ENCODE results near the gene CBFA2T2. TPM values are rescaled to one million over a fixed set of nuclear protein-coding genes. Genes with fewer than 3 reads are reported as not detected.
A peak's percentile ranks its signal among the peaks of the same experiment; 100 is the strongest.

The CBFA2T2 gene
- total RNA-seq, 1 experiment from 2014 or later = 20.0 TPM

DNA sequence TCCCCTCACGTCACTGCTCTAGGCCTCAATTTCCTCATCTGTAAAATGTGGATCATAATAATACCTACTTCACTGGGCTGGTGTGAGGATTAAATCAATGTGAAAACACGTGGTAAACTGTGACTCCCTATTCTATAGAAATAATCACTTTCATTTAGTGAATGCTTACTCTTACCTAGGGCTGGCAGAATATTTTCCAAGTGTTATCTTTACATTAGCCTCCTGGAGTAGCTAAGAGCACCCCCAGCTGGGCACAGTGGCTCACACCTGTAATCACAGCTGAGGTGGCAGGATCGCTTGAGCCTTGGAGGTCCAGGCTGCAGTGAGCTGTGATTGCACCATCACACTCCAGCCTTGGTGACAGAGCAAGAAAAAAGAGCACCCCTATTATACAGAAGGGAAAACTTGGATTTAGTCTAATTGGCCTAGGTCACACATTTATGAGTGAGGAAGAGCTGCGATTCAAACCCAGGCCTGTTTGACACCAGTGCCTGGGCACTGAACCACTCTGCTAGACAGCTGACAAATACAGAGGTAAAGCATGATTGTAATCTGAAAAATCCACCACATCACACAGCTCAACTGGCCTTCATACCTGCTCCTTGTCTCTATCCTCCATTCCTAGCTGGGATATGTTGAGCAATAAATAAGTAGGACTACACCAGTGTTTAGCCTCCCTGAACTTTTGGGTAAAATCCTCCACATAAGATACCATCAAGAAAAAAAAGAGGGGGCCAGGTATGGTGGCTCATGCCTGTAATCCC lies 44.9 kb upstream of the CBFA2T2 start:
- H3K4me3 ChIP-seq = peak overlapping the region; percentile 71; the same call in 1 of the 2 replicates
- no peaks in the 10 kb centered on the region for H3K36me3 ChIP-seq (ENCODE audit: low read depth)
- DNase-seq = peak in 1 of 2 experiments; percentile 19
- peaks cover 17% of the 10 kb centered on the region for H3F3A ChIP-seq (ENCODE audit: insufficient read depth, low read depth)
- H4K20me1 ChIP-seq (ENCODE audit: insufficient read depth) = no peaks in the 10 kb centered on the region
- intact Hi-C loops (cut with micrococcal nuclease; ENCODE audit: unreplicated experiment) = loop anchor here (1.0 kb wide), 1 partner anchor 44 kb away; the partner anchor contains the start of gene CDK5RAP1
- H3K27ac ChIP-seq = no peak overlapping the region
- H3K9me2 ChIP-seq (ENCODE audit: insufficient read depth) = no peaks in the 10 kb centered on the region
- no TSS peak for BruUV-seq (replicated peaks)
- H3K9me3 ChIP-seq (ENCODE audit: insufficient read depth, low read depth) = no peaks in the 10 kb centered on the region
- no peaks in the 10 kb centered on the region for H3K27me3 ChIP-seq (ENCODE audit: insufficient read depth, low read depth)
- H2AFZ ChIP-seq = no peak overlapping the region
- H3K79me2 ChIP-seq (ENCODE audit: low read depth) = no peaks in the 10 kb centered on the region
- peaks cover 4% of the 10 kb centered on the region; the same call in 1 of the 2 replicates for H3K4me1 ChIP-seq (replicated peaks; ENCODE audit: insufficient read depth)
- ChIA-PET CTCF (interaction anchor here (0.6 to 0.7 kb wide), 3 partner anchors 43 to 544 kb away, joined by 3 to 9 read pairs (median 5); no protein-coding TSS in a partner anchor), POLR2A (ENCODE audit: unreplicated experiment) (interaction anchor here (0.6 to 0.8 kb wide), 3 partner anchors 72 to 668 kb away, joined by 3 to 32 read pairs (median 3); no protein-coding TSS in a partner anchor)
- peak overlapping the region; percentile 90 for H3K4me2 ChIP-seq
- TF ChIP-seq EZH2 (IDR thresholded peaks at IDR 0.05; ENCODE audit: low read depth) = no peak
- TF ChIP-seq, protein P1, sequence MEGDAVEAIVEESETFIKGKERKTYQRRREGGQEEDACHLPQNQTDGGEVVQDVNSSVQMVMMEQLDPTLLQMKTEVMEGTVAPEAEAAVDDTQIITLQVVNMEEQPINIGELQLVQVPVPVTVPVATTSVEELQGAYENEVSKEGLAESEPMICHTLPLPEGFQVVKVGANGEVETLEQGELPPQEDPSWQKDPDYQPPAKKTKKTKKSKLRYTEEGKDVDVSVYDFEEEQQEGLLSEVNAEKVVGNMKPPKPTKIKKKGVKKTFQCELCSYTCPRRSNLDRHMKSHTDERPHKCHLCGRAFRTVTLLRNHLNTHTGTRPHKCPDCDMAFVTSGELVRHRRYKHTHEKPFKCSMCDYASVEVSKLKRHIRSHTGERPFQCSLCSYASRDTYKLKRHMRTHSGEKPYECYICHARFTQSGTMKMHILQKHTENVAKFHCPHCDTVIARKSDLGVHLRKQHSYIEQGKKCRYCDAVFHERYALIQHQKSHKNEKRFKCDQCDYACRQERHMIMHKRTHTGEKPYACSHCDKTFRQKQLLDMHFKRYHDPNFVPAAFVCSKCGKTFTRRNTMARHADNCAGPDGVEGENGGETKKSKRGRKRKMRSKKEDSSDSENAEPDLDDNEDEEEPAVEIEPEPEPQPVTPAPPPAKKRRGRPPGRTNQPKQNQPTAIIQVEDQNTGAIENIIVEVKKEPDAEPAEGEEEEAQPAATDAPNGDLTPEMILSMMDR (conservative IDR thresholded peaks at IDR 0.05) = peak; percentile 38; the same call in 1 of the 2 replicates

DNA sequence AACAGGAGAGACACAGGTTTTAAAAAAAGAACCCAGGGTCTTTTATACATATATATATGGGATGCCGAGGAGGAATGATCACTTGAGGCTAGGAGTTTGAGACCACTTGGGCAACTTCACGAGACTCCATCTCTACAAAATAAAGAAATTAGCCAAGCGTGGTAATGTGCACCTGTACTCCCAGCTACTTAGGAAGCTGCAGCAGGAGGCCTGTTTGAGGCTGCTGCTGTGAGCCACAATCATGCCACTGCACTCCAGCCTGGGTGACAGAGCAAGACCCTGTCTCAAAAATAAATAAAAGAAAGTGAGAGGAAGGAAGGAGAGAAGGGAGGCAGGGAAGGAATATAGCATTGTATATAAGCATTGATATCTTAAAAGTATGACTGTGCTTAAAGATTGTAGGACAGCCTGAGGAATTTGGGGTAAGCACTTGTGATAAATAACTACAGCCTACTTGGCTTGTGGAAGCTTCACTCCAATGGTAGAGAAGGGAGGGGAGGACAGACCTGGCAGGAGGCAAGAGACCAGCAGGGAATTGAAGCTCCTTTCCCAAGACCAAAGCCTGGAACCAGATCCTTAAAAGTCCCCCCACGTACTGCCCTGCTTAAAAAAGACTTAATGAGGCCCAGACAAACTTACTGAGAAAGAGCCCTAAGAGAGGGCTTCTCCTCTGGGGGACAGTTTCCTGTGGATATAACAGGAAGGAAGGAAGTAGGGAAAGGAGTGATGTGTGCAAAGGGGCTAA lies 43.8 kb upstream of the CBFA2T2 start:
- Histone ChIP-seq H3K27me3 (ENCODE audit: insufficient read depth, low read depth) (no peaks in the 10 kb centered on the region), H3K4me2 (no peak overlapping the region), H3K36me3 (ENCODE audit: low read depth) (no peaks in the 10 kb centered on the region), H4K20me1 (ENCODE audit: insufficient read depth) (no peaks in the 10 kb centered on the region), H3K4me1 (replicated peaks; ENCODE audit: insufficient read depth) (peaks cover 12% of the 10 kb centered on the region), H3K4me3 (no peak overlapping the region), H3K27ac (no peak overlapping the region), H3K79me2 (ENCODE audit: low read depth) (no peaks in the 10 kb centered on the region), H2AFZ (no peak overlapping the region), H3F3A (ENCODE audit: insufficient read depth, low read depth) (peaks cover 21% of the 10 kb centered on the region), H3K9me2 (ENCODE audit: insufficient read depth) (no peaks in the 10 kb centered on the region), H3K9me3 (ENCODE audit: insufficient read depth, low read depth) (no peaks in the 10 kb centered on the region)
- TF ChIP-seq, protein P1 (conservative IDR thresholded peaks at IDR 0.05) = no peak
- TF ChIP-seq EZH2 (IDR thresholded peaks at IDR 0.05; ENCODE audit: low read depth) = no peak
- no peak for DNase-seq
- ChIA-PET POLR2A (ENCODE audit: unreplicated experiment) (no interaction called here), CTCF (interaction anchor here (0.6 kb wide), 1 partner anchor 14 kb away, joined by 6 read pairs; no protein-coding TSS in a partner anchor)
- no TSS peak for BruUV-seq (replicated peaks)
- intact Hi-C loops (cut with micrococcal nuclease; ENCODE audit: unreplicated experiment) = no loop called here

DNA sequence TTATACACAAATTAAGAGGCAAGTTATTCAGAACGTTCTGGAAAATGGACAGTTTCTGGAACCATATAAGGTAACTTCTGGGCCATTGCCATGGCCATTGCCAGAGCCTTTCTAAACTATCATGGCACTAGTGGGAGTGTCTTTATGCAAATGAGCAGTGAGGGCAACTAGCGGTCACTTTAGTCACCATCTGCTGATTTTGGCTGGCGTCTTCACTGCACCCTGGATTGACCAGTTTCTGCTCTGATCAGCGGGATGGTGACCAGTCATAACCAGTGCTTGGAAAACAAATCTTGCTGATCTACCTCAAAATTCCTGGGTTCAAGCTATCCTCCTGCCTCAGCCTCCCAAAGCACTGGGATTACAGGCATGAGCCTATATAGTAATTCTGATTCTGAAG lies 39.0 kb upstream of the CBFA2T2 start:
- no peaks in the 10 kb centered on the region for H3K36me3 ChIP-seq (ENCODE audit: low read depth)
- ChIA-PET CTCF (no interaction called here), POLR2A (ENCODE audit: unreplicated experiment) (no interaction called here)
- intact Hi-C loops (cut with micrococcal nuclease; ENCODE audit: unreplicated experiment) = no loop called here
- H2AFZ ChIP-seq = no peak overlapping the region
- DNase-seq = peak; percentile 49 to 81
- H3K27ac ChIP-seq = peak overlapping the region; percentile 44
- H3K9me2 ChIP-seq (ENCODE audit: insufficient read depth) = no peaks in the 10 kb centered on the region
- no TSS peak for BruUV-seq (replicated peaks)
- H3K27me3 ChIP-seq (ENCODE audit: insufficient read depth, low read depth) = no peaks in the 10 kb centered on the region
- H3F3A ChIP-seq (ENCODE audit: insufficient read depth, low read depth) = peaks cover 10% of the 10 kb centered on the region; the same call in 1 of the 2 replicates
- no peaks in the 10 kb centered on the region for H4K20me1 ChIP-seq (ENCODE audit: insufficient read depth)
- no peaks in the 10 kb centered on the region for H3K9me3 ChIP-seq (ENCODE audit: insufficient read depth, low read depth)
- TF ChIP-seq, protein P1 (conservative IDR thresholded peaks at IDR 0.05) = no peak
- no peak for TF ChIP-seq EZH2 (IDR thresholded peaks at IDR 0.05; ENCODE audit: low read depth)
- H3K4me3 ChIP-seq = no peak overlapping the region
- H3K4me2 ChIP-seq = peak overlapping the region; percentile 61
- no peaks in the 10 kb centered on the region for H3K79me2 ChIP-seq (ENCODE audit: low read depth)
- peaks cover 17% of the 10 kb centered on the region for H3K4me1 ChIP-seq (replicated peaks; ENCODE audit: insufficient read depth)
